Measurements from ENCODE around the gene EIF1.
"Not testable (repeated sequence)": the region's sequence is repeated elsewhere in the genome, so short reads cannot be mapped to it uniquely, and the experiment has no call there.

Gene EIF1

DNA sequence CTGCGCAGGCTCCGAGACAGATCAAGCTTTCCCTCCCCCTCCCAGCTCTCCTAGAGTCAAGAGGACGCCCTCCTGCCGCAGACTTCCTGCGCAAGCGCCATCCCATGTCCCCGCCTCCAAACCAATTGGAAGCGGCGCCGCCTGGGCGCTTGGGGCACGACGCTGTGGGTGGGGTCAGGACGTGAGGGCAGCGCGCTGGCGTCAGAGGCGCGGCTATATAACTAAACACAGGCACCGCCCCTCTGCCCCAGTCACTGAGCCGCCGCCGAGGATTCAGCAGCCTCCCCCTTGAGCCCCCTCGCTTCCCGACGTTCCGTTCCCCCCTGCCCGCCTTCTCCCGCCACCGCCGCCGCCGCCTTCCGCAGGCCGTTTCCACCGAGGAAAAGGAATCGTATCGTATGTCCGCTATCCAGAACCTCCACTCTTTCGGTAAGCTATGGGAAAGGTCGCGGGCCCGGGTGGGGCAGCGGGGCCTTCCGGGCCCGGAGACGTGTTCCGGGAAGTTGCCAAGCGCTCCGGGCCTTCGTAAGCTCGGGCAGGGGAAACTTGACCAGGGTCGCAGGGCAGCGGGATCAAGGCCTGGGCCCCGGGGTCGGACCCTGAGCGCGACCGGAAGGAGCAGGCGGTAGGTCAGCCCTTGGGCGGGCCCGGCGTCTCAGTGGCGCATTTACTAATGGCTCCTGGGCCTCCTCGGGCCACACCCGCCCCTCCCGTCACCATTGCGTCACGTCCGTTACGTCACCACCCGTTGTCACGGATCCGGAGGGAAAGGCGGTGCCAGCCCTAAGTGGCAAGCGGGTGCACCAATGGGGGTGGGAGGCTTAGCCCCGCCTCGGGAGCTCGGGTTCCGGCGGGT, at the start of gene EIF1:
TSS of gene EIF1 (plus strand) at position 245 of the 856 bp plus-strand sequence. CDS start at position 399, 154 bp downstream.
- peak; percentile 100 for DNase-seq (ENCODE audit: low read depth)

GRCh38 chr17:41638941-41639340, 49.7 kb upstream of the EIF1 start:
- DNase-seq (ENCODE audit: low read depth): no peak

GRCh38 chr17:41639492-41640473, 48.9 kb upstream of the EIF1 start:
- DNase-seq (ENCODE audit: low read depth): no peak

- not testable (repeated sequence) for DNase-seq (ENCODE audit: low read depth)
Measured at GRCh38 chr17:41640596-41640995, 48.1 kb upstream of the EIF1 start.

- DNase-seq (ENCODE audit: low read depth): no peak
Measured at GRCh38 chr17:41642252-41643156, 46.2 kb upstream of the EIF1 start.

GRCh38 chr17:41647038-41647813, 41.5 kb upstream of the EIF1 start:
- DNase-seq (ENCODE audit: low read depth): no peak

- peak; percentile 81 for DNase-seq (ENCODE audit: low read depth)
Measured at GRCh38 chr17:41647940-41648410, 40.7 kb upstream of the EIF1 start.

GRCh38 chr17:41648411-41649195, 40.1 kb upstream of the EIF1 start:
- peak; percentile 72 for DNase-seq (ENCODE audit: low read depth)

DNA sequence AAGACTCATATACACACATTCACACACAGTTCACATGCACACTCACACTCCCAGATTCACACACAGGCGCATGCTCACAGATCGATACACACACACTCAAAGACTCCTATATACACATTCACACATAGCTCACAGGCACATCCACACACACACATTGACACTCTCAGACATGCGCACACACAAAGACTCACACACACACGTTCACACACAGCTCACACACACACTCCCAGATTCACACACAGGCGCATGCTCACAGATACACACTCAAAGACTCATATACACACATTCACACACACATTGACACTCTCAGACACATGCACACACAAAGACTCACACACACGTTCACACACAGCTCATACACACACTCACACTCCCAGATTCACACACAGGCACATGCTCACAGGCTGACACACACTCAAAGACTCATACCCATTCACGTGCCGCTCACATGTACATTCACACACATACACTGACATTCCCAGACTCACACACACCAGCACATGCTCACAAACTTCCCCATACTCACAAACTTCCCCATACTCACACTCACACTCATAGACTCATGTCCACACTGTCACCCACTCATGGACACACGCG, 38.7 kb upstream of the EIF1 start:
- DNase-seq (ENCODE audit: low read depth): no peak

GRCh38 chr17:41650794-41651624, 37.7 kb upstream of the EIF1 start:
- DNase-seq (ENCODE audit: low read depth): no peak

GRCh38 chr17:41651625-41652460, 36.8 kb upstream of the EIF1 start:
- no peak for DNase-seq (ENCODE audit: low read depth)

- no peak for DNase-seq (ENCODE audit: low read depth)
Measured at GRCh38 chr17:41652461-41652970, 36.2 kb upstream of the EIF1 start.

DNA sequence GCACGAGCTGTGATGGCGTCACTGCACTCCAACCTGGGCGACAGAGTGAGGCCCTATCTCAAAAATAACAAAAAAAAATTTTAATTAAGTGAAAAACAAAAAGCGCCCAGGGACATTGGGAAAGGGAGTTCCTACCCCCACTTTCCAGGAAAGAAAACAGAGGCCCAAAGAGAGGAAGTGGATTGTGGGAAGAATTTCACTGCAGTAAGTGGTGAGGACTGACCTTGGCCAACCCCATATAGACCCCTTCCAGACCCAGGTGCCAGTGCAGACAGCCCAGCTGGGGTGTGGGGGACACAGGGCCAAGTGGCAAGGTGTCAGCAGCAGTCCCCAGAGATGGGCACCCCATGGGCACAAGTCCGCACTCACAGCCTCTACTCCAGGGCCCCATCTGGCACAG, 35.3 kb upstream of the EIF1 start:
- DNase-seq (ENCODE audit: low read depth): no peak

GRCh38 chr17:41653892-41654677, 34.6 kb upstream of the EIF1 start:
- no peak for DNase-seq (ENCODE audit: low read depth)

DNA sequence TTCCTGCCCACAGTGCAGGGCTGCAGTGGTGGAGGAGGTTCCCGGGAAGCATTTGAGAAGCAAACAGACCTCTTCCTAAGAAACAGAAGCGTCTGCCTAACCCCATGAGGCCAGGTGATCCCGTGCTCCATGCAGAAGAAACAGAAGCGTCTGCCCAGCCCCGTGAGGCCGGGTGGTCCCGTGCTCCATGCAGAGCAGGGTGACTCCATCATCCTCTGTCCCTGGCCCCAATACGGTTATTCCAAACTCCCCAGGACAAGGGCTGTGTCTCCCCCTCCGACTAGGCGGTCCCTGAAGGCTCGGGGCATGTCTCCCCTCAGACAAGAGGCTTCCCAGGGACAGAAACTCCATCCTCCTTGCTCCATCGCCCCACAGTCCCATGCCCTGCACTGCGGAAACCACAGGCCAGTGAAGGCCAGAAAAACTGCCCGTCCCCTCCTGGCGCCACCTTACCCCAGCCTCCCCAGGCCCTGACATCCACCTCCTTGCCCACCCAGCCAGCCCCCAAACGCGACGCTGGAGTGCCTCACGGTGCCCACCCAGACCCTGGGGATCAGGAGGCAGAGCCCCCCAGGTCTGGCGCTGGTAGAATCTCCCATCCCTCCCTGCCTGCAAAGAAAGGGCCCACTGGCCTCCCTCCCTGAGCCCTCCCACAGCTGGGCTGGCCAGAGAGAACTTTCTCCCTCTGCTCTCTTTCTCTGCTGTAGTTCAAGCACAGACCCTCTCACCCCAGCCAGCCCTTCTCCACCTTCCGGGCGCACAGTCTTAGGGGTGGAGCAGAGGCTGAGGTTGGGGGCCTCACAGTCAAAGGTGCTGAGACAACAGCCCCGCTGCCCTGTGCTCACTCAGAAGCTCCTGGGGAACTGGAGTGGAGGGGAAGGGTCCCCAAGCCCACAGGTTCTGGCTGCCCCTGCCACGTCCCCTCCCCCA, 33.7 kb upstream of the EIF1 start:
- no peak for DNase-seq (ENCODE audit: low read depth)

Measured in activated T-cell treated with anti-CD3 and anti-CD28 coated beads for 24 hours (primary cell).